H54 (cell line): ENCODE results near the gene ZFP36L1.

Experiments
- DNase-seq: peaks from one replicate; pipeline ENCODE4 v3.0.0; 2011; ENCODE audit warnings: low spot score, mixed read lengths; ENCODE audit not compliant: insufficient read length
- FAIRE-seq: peaks from 3 replicates; lab custom pipeline; 2011; peaks lifted over from hg19 to GRCh38; lab: Jason Lieb, UNC
- POLR2A ChIP-seq: IDR thresholded peaks from 2 replicates; pipeline ENCODE4 v1.6.1; 2011; ENCODE audit warnings: low read depth, mild to moderate bottlenecking, low read length

The ZFP36L1 gene

DNA sequence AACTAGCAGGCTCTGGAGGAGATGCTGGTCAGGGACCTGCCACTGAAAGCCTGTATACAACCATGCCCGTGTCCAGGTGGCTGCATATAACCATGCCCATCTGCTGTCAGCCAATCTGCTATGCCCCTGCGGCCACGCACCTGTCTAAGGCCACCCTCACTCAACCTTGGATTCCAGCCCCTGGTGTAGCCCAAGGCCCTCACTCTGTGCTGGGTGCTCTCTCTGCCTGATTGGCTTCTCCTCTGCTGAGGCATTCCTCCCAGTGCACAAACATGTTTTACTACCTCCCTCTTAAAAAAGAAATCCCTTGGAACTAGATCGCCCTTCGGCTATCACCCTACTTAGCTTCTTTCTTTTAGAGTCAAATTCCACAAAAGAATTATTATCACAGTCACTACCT, 45.5 kb downstream of the ZFP36L1 start:
- FAIRE-seq (no peak), DNase-seq (no peak)
- TF ChIP-seq POLR2A: no peak

DNA sequence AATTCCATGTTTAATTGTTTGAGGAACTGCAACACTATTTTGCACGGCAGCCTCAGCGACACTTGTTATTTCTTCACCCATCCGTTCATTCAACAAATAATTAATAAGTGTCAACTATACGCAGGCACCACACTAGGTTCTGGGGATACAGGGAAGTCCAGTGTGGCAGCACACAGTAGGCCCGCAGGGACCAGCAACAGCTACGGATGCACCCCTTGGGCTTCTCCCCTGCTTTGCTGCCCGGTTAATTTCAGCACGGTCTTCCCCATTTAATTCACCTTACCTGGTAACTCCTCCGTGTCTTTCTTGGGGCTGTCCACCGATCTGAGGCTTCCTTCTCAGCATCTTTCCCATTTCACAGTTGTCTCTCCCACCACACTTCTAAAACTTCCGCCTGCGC, 48.3 kb downstream of the ZFP36L1 start:
- no peak for TF ChIP-seq POLR2A
- no peak for DNase-seq
- no peak for FAIRE-seq

DNA sequence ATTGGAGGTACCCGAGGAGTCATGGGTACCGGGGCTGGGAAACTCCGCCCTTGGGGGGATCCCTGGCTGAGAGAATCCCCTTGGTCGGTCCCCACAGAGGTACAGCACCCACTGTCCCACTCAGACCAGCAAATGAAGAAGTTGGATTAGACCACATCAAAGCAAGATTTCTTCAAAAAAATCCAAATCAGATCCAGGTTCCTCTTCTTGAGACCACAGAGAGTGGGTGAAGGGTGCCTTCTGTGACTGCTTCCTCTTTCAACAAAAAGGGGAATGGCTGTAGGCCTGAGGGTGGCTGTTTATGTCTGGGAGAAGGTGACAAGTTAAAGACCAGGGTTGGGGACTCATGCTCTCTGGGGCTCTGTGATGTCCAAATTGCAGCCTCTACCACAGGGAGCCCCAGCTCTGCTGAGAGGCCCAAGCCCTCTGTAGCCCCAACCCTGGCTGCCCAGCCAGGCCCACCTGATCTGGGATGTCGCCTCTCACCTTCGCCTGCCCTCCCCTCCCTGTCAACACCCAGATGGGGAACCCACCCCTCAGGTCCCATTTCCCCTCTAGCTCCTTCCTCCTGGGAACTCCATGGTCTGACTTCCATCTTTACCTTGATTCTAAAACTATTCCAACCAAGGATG, 50.9 kb downstream of the ZFP36L1 start:
- DNase-seq (no peak), FAIRE-seq (no peak)
- no peak for TF ChIP-seq POLR2A

DNA sequence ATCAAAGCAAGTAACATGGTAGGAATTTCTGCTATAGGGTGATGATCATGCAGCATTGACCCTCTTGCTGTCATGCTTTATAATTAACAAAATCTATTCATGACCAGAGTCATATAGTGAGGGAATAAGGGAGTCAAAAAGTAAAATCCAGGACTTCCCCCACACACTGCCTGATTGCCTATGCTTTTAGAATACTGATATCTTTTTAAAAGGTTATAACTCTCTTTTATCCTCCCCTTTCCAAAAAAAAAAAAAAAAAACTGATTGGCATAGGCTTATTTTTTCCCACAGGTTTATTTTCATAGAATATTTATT, 51.4 kb downstream of the ZFP36L1 start:
- no peak for FAIRE-seq
- DNase-seq: no peak
- TF ChIP-seq POLR2A: no peak

DNA sequence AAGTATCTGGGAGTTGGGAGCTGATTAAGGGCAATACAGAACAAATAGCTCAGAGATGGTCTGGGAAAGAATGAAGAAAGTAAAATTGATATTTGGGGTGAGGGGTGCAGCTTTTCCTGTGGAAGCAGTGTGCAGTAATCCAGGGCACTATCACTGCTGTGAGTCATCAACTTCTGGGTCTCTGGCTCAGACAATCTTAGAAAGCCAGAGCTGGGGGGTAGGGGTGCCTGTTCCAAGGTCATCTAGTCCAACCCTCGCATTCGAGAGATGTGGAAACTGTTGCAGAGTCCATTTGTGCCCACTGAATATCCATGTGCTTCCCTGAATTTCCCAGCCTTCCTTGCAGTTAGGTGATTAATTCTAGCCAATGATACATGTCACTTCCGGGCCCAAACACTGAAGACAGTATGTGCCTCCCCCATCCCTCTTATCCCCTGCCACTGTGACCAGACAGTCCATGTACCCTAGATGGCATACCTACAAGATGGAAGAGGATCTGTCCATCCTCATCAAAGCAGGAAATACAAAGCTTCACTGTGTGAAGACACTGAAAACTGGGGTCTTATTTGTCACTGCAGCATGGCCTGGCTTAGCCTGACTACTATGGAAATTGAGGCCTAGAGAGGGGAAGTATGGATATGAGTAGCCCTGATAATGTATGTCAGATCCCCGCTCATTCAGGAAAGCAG, 51.9 kb downstream of the ZFP36L1 start:
- TF ChIP-seq POLR2A: no peak
- no peak for DNase-seq
- no peak for FAIRE-seq

DNA sequence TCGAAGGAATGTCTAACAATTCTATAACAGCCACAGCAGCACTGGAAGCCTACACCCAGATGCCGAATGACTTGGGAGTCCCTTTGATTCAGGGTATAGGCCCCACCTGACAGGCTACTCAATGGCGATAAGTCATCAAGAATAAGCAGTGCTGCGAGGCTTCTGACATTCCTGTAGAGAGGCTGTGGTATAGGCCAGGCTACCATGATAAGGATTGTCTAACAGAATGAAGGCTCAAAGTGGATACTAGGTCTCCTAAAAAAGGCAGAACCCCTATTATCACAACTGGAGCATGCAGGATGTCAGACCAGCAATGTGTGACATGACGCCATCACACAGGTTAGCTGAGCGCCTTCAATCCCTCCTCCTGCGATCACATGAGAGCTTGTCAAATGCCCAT, 53.2 kb downstream of the ZFP36L1 start:
- DNase-seq: no peak
- TF ChIP-seq POLR2A: no peak
- no peak for FAIRE-seq

DNA sequence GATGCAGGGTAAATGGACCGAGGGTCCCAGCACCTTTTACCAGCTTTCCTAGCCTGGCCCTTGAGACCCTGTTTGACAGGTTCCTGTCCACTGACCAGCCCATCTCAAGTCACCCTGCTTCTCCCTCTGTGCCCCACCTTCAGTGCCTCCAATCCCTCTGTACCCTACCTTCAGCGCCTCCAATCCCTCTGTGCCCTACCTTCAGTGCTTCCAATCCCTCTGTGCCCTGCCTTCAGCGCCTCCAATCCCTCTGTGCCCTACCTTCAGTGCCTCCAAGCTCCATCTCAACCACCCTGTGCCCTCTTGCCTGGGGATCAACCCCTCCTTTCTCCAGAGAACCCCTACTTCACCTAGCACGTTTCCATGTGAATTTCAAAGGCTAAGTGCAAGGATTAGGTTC, 54.3 kb downstream of the ZFP36L1 start:
- FAIRE-seq (no peak), DNase-seq (no peak)
- TF ChIP-seq POLR2A: no peak
